Stimulated activated effector memory CD8-positive, alpha-beta T cell treated with anti-CD3 and anti-CD28 coated beads, Interleukin-12 subunit alpha, Interleukin-12 subunit beta, amount 100 ng/mL, for 72 hours (primary cell): ENCODE data around the gene CYP11A1.
A peak's percentile ranks its signal among the peaks of the same experiment; 100 is the strongest.
"Not testable (repeated sequence)": the region's sequence is repeated elsewhere in the genome, so short reads cannot be mapped to it uniquely, and the experiment has no call there.

ENCODE experiments used
- ATAC-seq: fragments of 150-1000 bp; cut with Tn5 transposase; 2 replicates; pipeline ENCODE4 v1.10.0; 2021
- DNase-seq, 2 donors: peaks; one replicate each; pipeline ENCODE4 v3.0.0; 2021 to 2022; ENCODE audit warnings: low spot score in 2 of 2
- H3K27ac Mint-ChIP-seq: one replicate; pipeline ENCODE4 v1.8.0; 2022; ENCODE audit warnings: mild to moderate bottlenecking, mixed read lengths
- H3K36me3 Mint-ChIP-seq: one replicate; pipeline ENCODE4 v1.8.0; 2022; ENCODE audit warnings: mild to moderate bottlenecking, mixed read lengths
- H3K4me1 Mint-ChIP-seq: one replicate; pipeline ENCODE4 v1.8.0; 2022; ENCODE audit warnings: mixed read lengths
- H3K4me3 Mint-ChIP-seq: one replicate; pipeline ENCODE4 v1.8.0; 2022; ENCODE audit warnings: mild to moderate bottlenecking, mixed read lengths
- H3K9me3 Mint-ChIP-seq: one replicate; pipeline ENCODE4 v1.8.0; 2022; ENCODE audit warnings: mixed read lengths

The CYP11A1 gene

DNA sequence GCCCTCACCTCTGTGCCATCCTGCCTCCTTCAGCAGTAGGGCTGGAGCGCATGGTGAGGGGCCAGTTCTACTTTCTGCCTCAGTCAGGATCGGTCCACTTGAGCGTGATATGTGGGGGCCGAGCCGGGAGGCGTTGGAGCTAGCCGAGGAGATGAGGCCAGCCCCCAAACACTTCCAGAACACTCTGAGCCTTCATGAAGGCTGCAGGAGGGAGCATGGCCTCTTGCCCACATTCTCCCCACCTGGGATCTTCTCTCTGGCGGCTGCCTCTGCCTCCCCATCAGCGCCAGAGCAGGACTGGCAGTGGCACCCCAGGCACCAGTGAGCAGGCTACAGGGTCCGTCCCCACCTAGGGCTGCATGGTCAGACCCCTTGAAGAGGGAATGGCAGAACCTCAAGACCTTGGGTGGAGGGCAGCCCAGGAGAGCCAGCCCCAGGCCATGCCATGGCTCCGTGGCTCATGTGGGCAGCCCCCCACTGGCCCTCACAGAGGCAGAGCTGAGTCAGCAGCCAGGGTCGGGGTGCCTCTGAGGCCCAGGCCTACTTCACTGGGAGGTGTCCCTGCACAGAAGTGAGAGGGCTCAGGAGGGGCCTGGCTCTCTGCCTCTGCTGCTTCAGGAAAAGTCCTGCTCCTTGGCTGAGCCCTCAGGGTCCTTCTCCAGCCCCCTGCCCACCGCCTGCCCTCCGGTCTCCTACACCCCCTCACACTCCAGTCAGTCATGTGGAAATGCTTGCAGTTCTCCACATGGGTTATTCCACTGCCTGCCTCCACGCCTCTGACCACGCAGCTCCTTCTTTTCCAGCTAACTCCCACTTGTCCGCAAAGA lies 28.1 kb upstream of the CYP11A1 start:
- H3K9me3 Mint-ChIP-seq: no peaks in the 10 kb centered on the region

GRCh38 chr15:74394090-74394846 lies 26.8 kb upstream of the CYP11A1 start:
- Mint-ChIP-seq H3K36me3 (peaks cover 25% of the 10 kb centered on the region), H3K27ac (peak overlapping the region; percentile 89), H3K9me3 (no peaks in the 10 kb centered on the region), H3K4me3 (no peak overlapping the region), H3K4me1 (peaks cover 92% of the 10 kb centered on the region)
- ATAC-seq (no peak), DNase-seq (no peak)

More for the DNA sequence above, 28.1 kb upstream of the CYP11A1 start:
- DNase-seq: no peak
- peaks cover 96% of the 10 kb centered on the region for H3K4me1 Mint-ChIP-seq
- H3K27ac Mint-ChIP-seq: peak overlapping the region; percentile 89
- H3K4me3 Mint-ChIP-seq: peak overlapping the region; percentile 53
- no peak for ATAC-seq
- H3K36me3 Mint-ChIP-seq: peaks cover 25% of the 10 kb centered on the region

GRCh38 chr15:74393423-74393822 lies 26.0 kb upstream of the CYP11A1 start:
- peaks cover 86% of the 10 kb centered on the region for H3K4me1 Mint-ChIP-seq
- no peak overlapping the region for H3K4me3 Mint-ChIP-seq
- ATAC-seq (no peak), DNase-seq (no peak)
- peaks cover 25% of the 10 kb centered on the region for H3K36me3 Mint-ChIP-seq
- no peaks in the 10 kb centered on the region for H3K9me3 Mint-ChIP-seq
- H3K27ac Mint-ChIP-seq: peak overlapping the region; percentile 89

- Mint-ChIP-seq H3K27ac (peak overlapping the region; percentile 89), H3K9me3 (no peaks in the 10 kb centered on the region), H3K4me1 (peaks cover 81% of the 10 kb centered on the region), H3K4me3 (peak overlapping the region; percentile 32), H3K36me3 (peaks cover 25% of the 10 kb centered on the region)
- ATAC-seq: no peak
- no peak for DNase-seq
These were observed 25.5 kb upstream of the CYP11A1 start for GRCh38 chr15:74392902-74393301.

DNA sequence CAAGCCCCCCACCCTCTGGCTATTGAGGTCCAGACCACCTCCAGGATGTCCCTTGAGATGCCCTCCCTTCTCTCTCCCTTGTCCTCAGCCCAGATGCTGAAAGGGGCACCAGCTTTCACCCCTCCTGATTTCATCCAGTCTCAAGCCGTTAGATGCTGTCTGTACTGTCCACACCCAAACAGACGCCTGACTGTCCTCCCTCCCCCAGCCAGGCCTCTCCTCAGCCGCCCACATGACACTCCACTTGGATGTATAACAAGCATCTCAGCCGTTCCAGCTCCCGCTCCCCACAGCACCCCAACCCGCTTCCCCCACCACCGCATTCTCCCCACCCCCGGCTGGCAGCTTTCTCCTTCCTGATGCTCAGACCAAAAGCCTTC lies 25.0 kb upstream of the CYP11A1 start:
- H3K4me1 Mint-ChIP-seq: peaks cover 76% of the 10 kb centered on the region
- H3K4me3 Mint-ChIP-seq: peak overlapping the region; percentile 32
- no peaks in the 10 kb centered on the region for H3K9me3 Mint-ChIP-seq
- peaks cover 25% of the 10 kb centered on the region for H3K36me3 Mint-ChIP-seq
- ATAC-seq (no peak), DNase-seq (no peak)
- peak overlapping the region; percentile 89 for H3K27ac Mint-ChIP-seq

DNA sequence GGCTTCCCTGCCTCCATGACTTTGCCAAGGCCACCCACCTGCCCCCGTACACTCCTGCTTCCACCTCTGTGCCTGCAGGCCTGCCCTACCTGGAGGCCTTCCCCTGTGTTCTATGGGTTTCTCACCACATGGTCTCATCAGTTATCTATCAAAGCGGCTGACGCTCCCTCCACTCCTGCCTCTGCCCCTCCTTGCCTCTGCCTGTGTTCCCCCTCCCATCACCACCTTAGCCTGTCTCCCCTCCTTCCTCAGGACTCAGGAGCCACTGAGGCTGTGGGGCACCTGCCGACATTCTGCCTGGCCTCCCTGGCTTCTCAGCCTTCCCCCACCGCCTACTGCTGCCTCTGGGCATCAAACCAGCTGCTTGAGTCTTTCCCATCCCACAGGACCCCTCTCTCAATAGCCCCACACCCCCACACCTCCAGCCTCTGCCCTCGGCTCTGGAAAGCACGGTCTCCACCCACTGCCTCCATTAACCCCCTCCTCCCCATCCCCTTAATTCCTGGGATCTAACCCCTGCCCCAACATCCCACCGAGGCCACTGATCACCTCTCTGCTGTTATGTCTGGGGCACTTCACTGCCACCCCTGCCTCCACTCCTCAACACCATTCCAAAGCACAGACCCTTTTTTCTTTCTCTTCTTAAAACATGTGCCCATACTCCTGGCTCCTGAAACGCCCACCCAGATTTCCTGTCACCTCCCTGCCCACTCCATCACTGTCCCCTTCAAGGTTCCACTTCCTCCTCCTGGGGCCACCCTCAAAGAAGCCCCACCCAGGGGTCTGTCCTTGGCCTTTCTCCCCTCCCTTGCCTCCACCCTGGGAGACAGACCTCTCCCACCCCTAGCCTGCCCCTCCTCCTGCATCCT lies 24.4 kb upstream of the CYP11A1 start:
- Mint-ChIP-seq H3K36me3 (peaks cover 19% of the 10 kb centered on the region), H3K9me3 (no peaks in the 10 kb centered on the region), H3K4me3 (peak overlapping the region; percentile 32), H3K4me1 (peaks cover 70% of the 10 kb centered on the region), H3K27ac (peak overlapping the region; percentile 89)
- no peak for ATAC-seq
- DNase-seq: no peak

GRCh38 chr15:74390647-74391288 lies 23.3 kb upstream of the CYP11A1 start:
- Mint-ChIP-seq H3K4me1 (peaks cover 66% of the 10 kb centered on the region), H3K27ac (peak overlapping the region; percentile 89), H3K36me3 (peaks cover 15% of the 10 kb centered on the region), H3K9me3 (no peaks in the 10 kb centered on the region), H3K4me3 (peak overlapping the region; percentile 32)
- DNase-seq (no peak), ATAC-seq (no peak)

- Mint-ChIP-seq H3K4me3 (peak overlapping the region; percentile 32), H3K36me3 (peaks cover 15% of the 10 kb centered on the region), H3K27ac (peak overlapping the region; percentile 89), H3K4me1 (peaks cover 66% of the 10 kb centered on the region)
- H3K9me3 Mint-ChIP-seq, DNase-seq, ATAC-seq: not testable (repeated sequence)
These were observed 22.7 kb upstream of the CYP11A1 start for GRCh38 chr15:74390049-74390646.

GRCh38 chr15:74389241-74390048 lies 22.0 kb upstream of the CYP11A1 start:
- Mint-ChIP-seq H3K4me3 (no peak overlapping the region), H3K27ac (peak overlapping the region; percentile 89), H3K36me3 (peaks cover 16% of the 10 kb centered on the region), H3K4me1 (peaks cover 66% of the 10 kb centered on the region), H3K9me3 (no peaks in the 10 kb centered on the region)
- no peak for DNase-seq
- no peak for ATAC-seq

- Mint-ChIP-seq H3K4me3 (no peak overlapping the region), H3K4me1 (peaks cover 66% of the 10 kb centered on the region), H3K36me3 (peaks cover 22% of the 10 kb centered on the region), H3K9me3 (no peaks in the 10 kb centered on the region), H3K27ac (no peak overlapping the region)
- ATAC-seq (no peak), DNase-seq (no peak)
These were observed 21.0 kb upstream of the CYP11A1 start for GRCh38 chr15:74388363-74388951.

GRCh38 chr15:74387621-74388362 lies 20.3 kb upstream of the CYP11A1 start:
- H3K27ac Mint-ChIP-seq: peak overlapping the region; percentile 79
- DNase-seq (no peak), ATAC-seq (no peak)
- peaks cover 19% of the 10 kb centered on the region for H3K36me3 Mint-ChIP-seq
- H3K4me1 Mint-ChIP-seq: peaks cover 66% of the 10 kb centered on the region
- H3K4me3 Mint-ChIP-seq: no peak overlapping the region
- H3K9me3 Mint-ChIP-seq: no peaks in the 10 kb centered on the region

DNA sequence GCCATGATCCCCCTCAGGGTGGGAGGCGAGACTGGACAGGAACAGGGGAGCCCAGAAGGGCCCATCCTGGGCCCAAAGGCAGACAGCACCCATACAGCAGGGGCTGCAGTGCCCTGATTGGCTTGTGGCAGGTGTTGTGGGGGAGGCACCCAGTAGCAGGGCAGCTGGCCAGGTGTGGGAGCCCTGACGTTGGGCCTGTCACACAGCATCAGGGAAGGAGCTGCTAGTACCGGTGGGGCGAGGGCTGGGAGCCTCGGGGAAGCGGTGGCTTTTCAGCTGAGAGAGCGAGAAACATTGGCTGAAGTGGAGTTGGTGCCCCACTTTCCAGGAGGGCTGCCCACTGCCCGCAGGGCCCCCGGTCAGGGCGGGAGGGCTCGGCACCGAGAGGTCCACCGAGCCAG lies 19.7 kb upstream of the CYP11A1 start:
- Mint-ChIP-seq H3K4me3 (no peak overlapping the region), H3K4me1 (peaks cover 66% of the 10 kb centered on the region), H3K36me3 (peaks cover 13% of the 10 kb centered on the region), H3K9me3 (no peaks in the 10 kb centered on the region), H3K27ac (peak overlapping the region; percentile 79)
- ATAC-seq (no peak), DNase-seq (no peak)
